Esophagus muscularis mucosa (tissue), 4 donors: ENCODE results near the gene MEIS2. TPM values are rescaled to one million over a fixed set of nuclear protein-coding genes. Genes with fewer than 3 reads are reported as not detected.

Experiments
- DNase-seq: peaks from one replicate; pipeline ENCODE4 v3.0.0-alpha.2; 2017; ENCODE audit errors: extremely low spot score
- H3K27ac ChIP-seq, 4 donors: fragments of 200-600 bp; sonication (generic); replicated peaks in 1 of 4; 1 replicate in 3 of 4; 2 replicates in 1 of 4; pipeline ENCODE4 v1.5.1; 2016 to 2019; ENCODE audit warnings: mild to moderate bottlenecking in 1 of 4
- H3K27me3 ChIP-seq, 4 donors: fragments of 200-600 bp; sonication (generic); one replicate each; pipeline versions ENCODE4 v1.5.1 to v1.6.0; 2016 to 2019
- H3K36me3 ChIP-seq, 4 donors: fragments of 200-600 bp; sonication (generic); one replicate each; pipeline ENCODE4 v1.5.1; 2016 to 2019
- H3K4me1 ChIP-seq, 4 donors: fragments of 200-600 bp; sonication (generic); one replicate each; pipeline ENCODE4 v1.5.1; 2016 to 2019
- H3K4me3 ChIP-seq, 4 donors: fragments of 200-600 bp; sonication (generic); 1 replicate in 2 of 4; 2 replicates in 2 of 4; pipeline ENCODE4 v1.5.1; 2016 to 2019; ENCODE audit warnings: mild to moderate bottlenecking in 4 of 4, moderate library complexity in 1 of 4
- H3K9me3 ChIP-seq, 4 donors: fragments of 200-600 bp; sonication (generic); 1 replicate in 3 of 4; 2 replicates in 1 of 4; pipeline ENCODE4 v1.5.1; 2016 to 2019
- CTCF ChIP-seq, 3 experiments: fragments of 200-600 bp in 2 of 3; fragments of 450-650 bp in 1 of 3; sonication (generic) in 2 of 3; IDR thresholded peaks; one replicate each; pipeline ENCODE4 v1.5.1; 2017 to 2019; ENCODE audit warnings: antibody characterized with exemption in 3 of 3, mild to moderate bottlenecking in 2 of 3, moderate library complexity in 1 of 3
- EP300 ChIP-seq: sonication (generic); formaldehyde crosslinking; IDR thresholded peaks from one replicate; pipeline ENCODE4 v1.6.1; 2017; ENCODE audit warnings: antibody characterized with exemption
- POLR2A ChIP-seq: fragments of 450-650 bp; IDR thresholded peaks from one replicate; pipeline ENCODE4 v1.6.1; 2017; ENCODE audit warnings: antibody characterized with exemption, moderate library complexity, mild to moderate bottlenecking, low read depth
- POLR2AphosphoS5 ChIP-seq, 2 donors: sonication (generic); formaldehyde crosslinking; IDR thresholded peaks; one replicate each; pipeline ENCODE4 v1.6.1; 2017; ENCODE audit warnings: antibody characterized with exemption in 2 of 2
- WGBS: methylation state at CpG from one replicate; pipeline ENCODE4 v1.1.5; 2018; 5-methylcytosine and 5-hydroxymethylcytosine counted together
- intact Hi-C: fragments of 100-400 bp; cut with DNase I; formaldehyde crosslinking; loops from one replicate; pipeline ENCODE4 v1.15.1; 2023
- total RNA-seq, 4 donors: library from RNA; depleted of rRNA; stranded (reverse); fragments of >200 nt; gene quantifications; one replicate each; pipeline versions ENCODE4 v1.1.0 to v1.2.1, GENCODE V29; 2016

MEIS2 gene
- total RNA-seq, 4 donors from 2014 or later = 53.8 to 106 (median 63.3) TPM

GRCh38 chr15:37079726-37080125, 20.6 kb downstream of the MEIS2 start:
- Histone ChIP-seq H3K4me1 (peaks cover 35 to 89% (median 80%) of the 10 kb centered on the region in 4 donors), H3K27ac (peak overlapping the region; percentile 5 to 65 (median 49)), H3K36me3 (peaks cover 0 to 16% (median 8%) of the 10 kb centered on the region in 4 donors), H3K9me3 (no peaks in the 10 kb centered on the region), H3K27me3 (no peaks in the 10 kb centered on the region), H3K4me3 (no peak overlapping the region)
- 41% methylated on average over 6 of the region's 6 CpGs for WGBS
- intact Hi-C loops = no loop called here
- no peak for DNase-seq
- no peak for TF ChIP-seq CTCF (IDR thresholded peaks at IDR 0.05)
- TF ChIP-seq EP300 = no peak
- TF ChIP-seq POLR2A = no peak
- TF ChIP-seq POLR2AphosphoS5 (IDR thresholded peaks at IDR 0.05) = peak in 1 of 2 donors; percentile 27

DNA sequence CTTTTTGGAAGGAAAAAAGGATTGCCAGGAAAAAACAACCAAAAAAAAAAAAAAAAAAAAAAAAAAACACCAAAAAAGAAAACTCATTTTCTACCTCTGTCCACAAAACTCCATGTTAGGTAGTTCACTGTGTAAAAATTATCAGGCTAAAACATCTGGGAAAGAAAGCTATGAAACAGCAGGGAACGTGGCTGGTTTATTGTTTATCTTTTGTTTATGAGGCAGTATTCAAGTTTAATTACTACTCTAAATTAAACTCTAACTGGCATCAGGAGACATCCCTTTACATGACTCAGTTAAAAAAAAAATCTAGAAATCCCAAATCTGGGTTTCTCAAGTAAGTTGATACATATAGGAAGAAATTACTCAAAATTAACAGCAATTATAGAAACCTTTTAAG, 21.8 kb downstream of the MEIS2 start:
- intact Hi-C loops = no loop called here
- no peak for DNase-seq
- peaks cover 0 to 14% (median 7%) of the 10 kb centered on the region in 4 donors for H3K36me3 ChIP-seq

GRCh38 chr15:37077623-37078351, 22.6 kb downstream of the MEIS2 start:
- intact Hi-C loops = no loop called here
- H3K27me3 ChIP-seq = no peaks in the 10 kb centered on the region

More for the DNA sequence above, 21.8 kb downstream of the MEIS2 start:
- no peaks in the 10 kb centered on the region for H3K9me3 ChIP-seq
- no peak for TF ChIP-seq POLR2AphosphoS5 (IDR thresholded peaks at IDR 0.05)
- no peak for TF ChIP-seq CTCF (IDR thresholded peaks at IDR 0.05)
- TF ChIP-seq EP300 = no peak
- TF ChIP-seq POLR2A = no peak
- 29% methylated on average over 1 of the region's 1 CpG for WGBS
- no peak overlapping the region for H3K27ac ChIP-seq
- no peaks in the 10 kb centered on the region for H3K27me3 ChIP-seq
- H3K4me1 ChIP-seq = peaks cover 31 to 80% (median 74%) of the 10 kb centered on the region in 4 donors
- no peak overlapping the region for H3K4me3 ChIP-seq

DNA sequence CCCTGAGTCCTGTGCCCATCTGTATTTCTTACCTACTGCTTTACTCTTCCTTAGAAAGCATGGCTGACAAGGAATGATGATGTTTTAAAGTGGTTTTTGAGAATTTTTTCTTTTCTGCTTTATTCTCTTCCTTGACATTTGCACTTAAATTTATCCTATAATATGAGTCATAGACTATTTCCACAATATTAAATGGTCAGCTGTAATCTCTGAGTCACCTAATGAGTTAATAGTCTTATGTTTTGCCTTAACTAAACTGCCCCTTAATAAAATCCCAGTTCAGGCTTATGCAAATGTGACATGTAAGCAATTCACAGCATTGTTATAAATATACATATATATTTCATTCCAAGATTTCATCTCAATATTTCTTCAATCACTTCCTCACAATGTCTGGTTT, 23.8 kb downstream of the MEIS2 start:
- Histone ChIP-seq H3K4me1 (peaks cover 16 to 71% (median 55%) of the 10 kb centered on the region in 4 donors), H3K9me3 (no peaks in the 10 kb centered on the region), H3K4me3 (no peak overlapping the region), H3K36me3 (no peaks in the 10 kb centered on the region), H3K27me3 (no peaks in the 10 kb centered on the region), H3K27ac (no peak overlapping the region)
- intact Hi-C loops = no loop called here
- TF ChIP-seq POLR2AphosphoS5 (IDR thresholded peaks at IDR 0.05) (no peak), EP300 (no peak), POLR2A (no peak), CTCF (IDR thresholded peaks at IDR 0.05) (no peak)
- DNase-seq = no peak

More at GRCh38 chr15:37077623-37078351, 22.6 kb downstream of the MEIS2 start:
- TF ChIP-seq POLR2AphosphoS5 (IDR thresholded peaks at IDR 0.05) (no peak), CTCF (IDR thresholded peaks at IDR 0.05) (no peak), EP300 (no peak), POLR2A (no peak)
- no peak overlapping the region for H3K27ac ChIP-seq
- 71% methylated on average over 11 of the region's 11 CpGs for WGBS
- peaks cover 0 to 6% (median 0%) of the 10 kb centered on the region in 4 donors for H3K36me3 ChIP-seq
- H3K9me3 ChIP-seq = no peaks in the 10 kb centered on the region
- H3K4me1 ChIP-seq = peaks cover 23 to 74% (median 67%) of the 10 kb centered on the region in 4 donors
- H3K4me3 ChIP-seq = no peak overlapping the region
- DNase-seq = no peak
